ENCODE data around the gene PRTN3.

GRCh38 chr19:825897-826644, 14.7 kb upstream of the PRTN3 start:
- TF ChIP-seq CTCF (IDR thresholded peaks at IDR 0.05) (no peak), EZH2 (IDR thresholded peaks at IDR 0.05) (no peak)

Measured in neural progenitor cell (in vitro differentiated cells).